CD4-positive, alpha-beta T cell treated with Interleukin-10 for 1 hour (primary cell): ENCODE measurements around the gene TEAD3.

Experiments
- DNase-seq: peaks from one replicate; pipeline ENCODE4 v3.0.0-alpha.2; 2020

The TEAD3 gene

GRCh38 chr6:35491558-35492257 lies 5.2 kb downstream of the TEAD3 start:
- DNase-seq: no peak

- no peak for DNase-seq
Observed at GRCh38 chr6:35490821-35491557, 5.9 kb downstream of the TEAD3 start.

- DNase-seq: no peak
Observed at GRCh38 chr6:35489995-35490791, 6.7 kb downstream of the TEAD3 start.

GRCh38 chr6:35489066-35489465 lies 7.8 kb downstream of the TEAD3 start:
- no peak for DNase-seq

GRCh38 chr6:35488517-35488862 lies 8.4 kb downstream of the TEAD3 start:
- DNase-seq: no peak

- no peak for DNase-seq
Observed at GRCh38 chr6:35487658-35488516, 9.0 kb downstream of the TEAD3 start.

GRCh38 chr6:35486005-35486925 lies 10.6 kb downstream of the TEAD3 start:
- no peak for DNase-seq

GRCh38 chr6:35485402-35485877 lies 11.4 kb downstream of the TEAD3 start:
- no peak for DNase-seq

- no peak for DNase-seq
Observed at GRCh38 chr6:35484921-35485392, 11.9 kb downstream of the TEAD3 start.

GRCh38 chr6:35483893-35484645 lies 12.8 kb downstream of the TEAD3 start:
- DNase-seq: no peak

- DNase-seq: no peak
Observed at GRCh38 chr6:35483490-35483889, 13.4 kb downstream of the TEAD3 start.

- DNase-seq: no peak
Observed at GRCh38 chr6:35483062-35483461, 13.8 kb downstream of the TEAD3 start.

GRCh38 chr6:35481226-35481625 lies 15.7 kb downstream of the TEAD3 start:
- DNase-seq: no peak

GRCh38 chr6:35480176-35480575 lies 16.7 kb downstream of the TEAD3 start:
- no peak for DNase-seq

GRCh38 chr6:35478259-35478658 lies 18.6 kb downstream of the TEAD3 start:
- no peak for DNase-seq

GRCh38 chr6:35477551-35478179 lies 19.2 kb downstream of the TEAD3 start:
- DNase-seq: no peak

GRCh38 chr6:35477028-35477427 lies 19.9 kb downstream of the TEAD3 start:
- DNase-seq: no peak

GRCh38 chr6:35476004-35476403 lies 20.9 kb downstream of the TEAD3 start:
- no peak for DNase-seq

GRCh38 chr6:35475573-35475972 lies 21.3 kb downstream of the TEAD3 start:
- no peak for DNase-seq

GRCh38 chr6:35474942-35475570 lies 21.8 kb downstream of the TEAD3 start:
- no peak for DNase-seq
